GM06990 (cell line): ENCODE data around the gene CST9L.

Source experiments
- DNase-seq: peaks from one replicate; pipeline ENCODE4 v3.0.0-alpha.2; 2011; ENCODE audit not compliant: insufficient read length; ENCODE audit errors: extremely low read depth
- H3K27me3 ChIP-seq: replicated peaks from 2 replicates; pipeline ENCODE4 v1.6.0; 2011; ENCODE audit warnings: low read length; ENCODE audit not compliant: control insufficient read depth, insufficient read depth
- H3K36me3 ChIP-seq: 2 replicates; pipeline ENCODE4 v1.5.1; 2011; ENCODE audit warnings: low read length; ENCODE audit not compliant: control insufficient read depth, insufficient read depth
- H3K4me3 ChIP-seq: replicated peaks from 2 replicates; pipeline ENCODE4 v1.5.1; 2011; ENCODE audit warnings: low read depth, mild to moderate bottlenecking, control low read depth, low read length
- CTCF ChIP-seq: IDR thresholded peaks from 2 replicates; pipeline ENCODE4 v1.5.1; 2011; ENCODE audit warnings: low read length, control low read depth, mild to moderate bottlenecking, inconsistent platforms; ENCODE audit not compliant: insufficient read depth, poor library complexity, severe bottlenecking

CST9L gene

GRCh38 chr20:23548408-23548807 is 19.9 kb downstream of the CST9L start:
- no peak for TF ChIP-seq CTCF
- Histone ChIP-seq H3K27me3 (peaks cover 3% of the 10 kb centered on the region), H3K36me3 (no peaks in the 10 kb centered on the region), H3K4me3 (no peak overlapping the region)
- no peak for DNase-seq

- no peak for DNase-seq
- Histone ChIP-seq H3K4me3 (no peak overlapping the region), H3K27me3 (peaks cover 3% of the 10 kb centered on the region), H3K36me3 (no peaks in the 10 kb centered on the region)
- no peak for TF ChIP-seq CTCF
These were observed 20.7 kb downstream of the CST9L start for GRCh38 chr20:23547613-23548012.

- H3K36me3 ChIP-seq: no peaks in the 10 kb centered on the region
- DNase-seq: no peak
- H3K4me3 ChIP-seq: no peak overlapping the region
- no peak for TF ChIP-seq CTCF
- peaks cover 1% of the 10 kb centered on the region for H3K27me3 ChIP-seq
These were observed 21.7 kb downstream of the CST9L start for GRCh38 chr20:23546435-23547144.

- TF ChIP-seq CTCF: no peak
- Histone ChIP-seq H3K27me3 (no peaks in the 10 kb centered on the region; the same call in none of the 2 replicates), H3K4me3 (no peak overlapping the region), H3K36me3 (no peaks in the 10 kb centered on the region)
- no peak for DNase-seq
These were observed 24.2 kb downstream of the CST9L start for GRCh38 chr20:23544133-23544532.

GRCh38 chr20:23542801-23543200 is 25.5 kb downstream of the CST9L start:
- no peak for DNase-seq
- no peak overlapping the region for H3K4me3 ChIP-seq
- no peaks in the 10 kb centered on the region for H3K36me3 ChIP-seq
- H3K27me3 ChIP-seq: no peaks in the 10 kb centered on the region; the same call in none of the 2 replicates
- TF ChIP-seq CTCF: no peak
